Osteoblast (primary cell): Measurements from ENCODE around the gene CCT5. TPM values are rescaled to one million over a fixed set of nuclear protein-coding genes. Genes with fewer than 3 reads are reported as not detected.

ENCODE experiments used
- DNase-seq: peaks from one replicate; pipeline ENCODE4 v3.0.0; 2011; ENCODE audit warnings: low spot score, mixed read lengths; ENCODE audit not compliant: insufficient read length; ENCODE audit errors: missing footprints
- H2AFZ ChIP-seq: 2 replicates; pipeline ENCODE4 v1.6.0; 2011; ENCODE audit warnings: mild to moderate bottlenecking, low read length
- H3K27ac ChIP-seq: 2 replicates; pipeline ENCODE4 v1.5.1; 2011; ENCODE audit warnings: mild to moderate bottlenecking, low read depth, low read length, moderate library complexity
- H3K27me3 ChIP-seq: 2 replicates; pipeline ENCODE4 v1.6.0; 2012; ENCODE audit warnings: mild to moderate bottlenecking, control low read depth, inconsistent platforms, low read length, moderate library complexity; ENCODE audit not compliant: insufficient read depth
- H3K36me3 ChIP-seq: 2 replicates; pipeline ENCODE4 v1.5.1; 2011; ENCODE audit warnings: mild to moderate bottlenecking, low read length, control low read depth, moderate library complexity; ENCODE audit not compliant: insufficient read depth
- H3K4me1 ChIP-seq: 2 replicates; pipeline ENCODE4 v1.5.1; 2011; ENCODE audit warnings: mild to moderate bottlenecking, low read length, control low read depth, moderate library complexity; ENCODE audit not compliant: insufficient read depth
- H3K4me2 ChIP-seq: 2 replicates; pipeline ENCODE4 v1.6.0; 2011; ENCODE audit warnings: mild to moderate bottlenecking, low read length; ENCODE audit not compliant: insufficient read depth
- H3K4me3 ChIP-seq: fragments of 200-600 bp; sonication (generic); 3 replicates; pipeline ENCODE4 v1.5.1; 2012; ENCODE audit warnings: mild to moderate bottlenecking, low read length, inconsistent platforms; ENCODE audit not compliant: insufficient read depth
- H3K79me2 ChIP-seq: 2 replicates; pipeline ENCODE4 v1.6.0; 2012; ENCODE audit warnings: mild to moderate bottlenecking, low read length, control low read depth, inconsistent platforms; ENCODE audit not compliant: insufficient read depth
- H3K9me3 ChIP-seq: 2 replicates; pipeline ENCODE4 v1.5.1; 2011; ENCODE audit warnings: low read depth, low read length, control low read depth
- H4K20me1 ChIP-seq: 2 replicates; pipeline ENCODE4 v1.6.0; 2012; ENCODE audit warnings: mild to moderate bottlenecking, low read length, control low read depth; ENCODE audit not compliant: insufficient read depth
- CTCF ChIP-seq: IDR thresholded peaks from 2 replicates; pipeline ENCODE4 v1.5.1; 2011; ENCODE audit warnings: mild to moderate bottlenecking, low read depth, low read length, moderate library complexity; ENCODE audit errors: extremely low read depth
- total RNA-seq: library from RNA; depleted of rRNA; stranded (reverse); fragments of >200 nt; gene quantifications from 2 replicates; pipeline ENCODE4 v1.2.3, GENCODE V29; 2012

Gene CCT5
- total RNA-seq, 1 donor = 237 TPM

DNA sequence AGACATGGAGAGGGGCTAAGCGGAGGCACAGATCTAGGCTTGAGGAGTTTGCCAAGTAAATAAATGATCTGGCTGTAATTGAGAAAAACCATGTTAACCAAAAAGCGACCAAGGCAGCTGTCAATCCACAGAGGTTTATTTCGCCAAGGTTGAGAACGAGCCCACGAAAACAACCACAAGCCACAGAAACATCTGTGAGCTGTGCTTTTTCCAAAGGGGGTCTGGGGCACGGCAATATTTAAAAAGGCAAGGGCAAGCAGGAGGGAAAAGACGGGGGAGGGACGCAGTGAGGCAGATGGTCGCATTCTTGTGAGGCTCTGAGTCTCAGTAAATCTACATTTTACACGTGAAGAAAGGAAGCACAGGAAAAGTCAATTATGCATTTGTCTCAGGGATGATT lies 25.4 kb downstream of the CCT5 start:
- H3K9me3 ChIP-seq = no peaks in the 10 kb centered on the region
- no peak for DNase-seq
- no peak for TF ChIP-seq CTCF

DNA sequence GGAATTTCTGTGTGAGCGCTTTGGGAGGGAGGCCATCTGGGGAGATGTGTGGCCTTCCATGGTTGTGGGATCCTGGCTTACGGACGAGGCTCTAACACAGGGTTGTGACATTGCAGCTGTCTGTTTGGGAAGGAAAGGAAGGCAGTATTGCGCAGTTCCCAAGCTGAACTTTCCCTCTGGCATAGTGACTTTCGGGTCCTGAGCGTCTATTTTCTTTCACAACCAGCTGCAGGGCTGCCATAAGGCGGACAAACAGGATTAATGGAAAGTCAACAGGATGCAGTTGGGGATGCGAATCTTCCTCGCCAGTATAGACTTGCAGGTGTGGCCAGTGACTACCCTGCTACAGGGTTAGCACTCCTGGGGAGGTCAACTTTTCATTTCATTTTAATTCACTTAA lies 25.9 kb downstream of the CCT5 start:
- no peak overlapping the region for H3K4me2 ChIP-seq
- no peaks in the 10 kb centered on the region for H3K4me1 ChIP-seq
- DNase-seq = no peak

More for the DNA sequence above, 25.4 kb downstream of the CCT5 start:
- H4K20me1 ChIP-seq = no peaks in the 10 kb centered on the region
- H3K4me1 ChIP-seq = no peaks in the 10 kb centered on the region
- no peaks in the 10 kb centered on the region for H3K79me2 ChIP-seq
- no peak overlapping the region for H3K27ac ChIP-seq
- no peak overlapping the region for H3K4me2 ChIP-seq
- H3K27me3 ChIP-seq = no peaks in the 10 kb centered on the region
- H2AFZ ChIP-seq = no peak overlapping the region
- H3K36me3 ChIP-seq = no peaks in the 10 kb centered on the region
- no peak overlapping the region for H3K4me3 ChIP-seq

DNA sequence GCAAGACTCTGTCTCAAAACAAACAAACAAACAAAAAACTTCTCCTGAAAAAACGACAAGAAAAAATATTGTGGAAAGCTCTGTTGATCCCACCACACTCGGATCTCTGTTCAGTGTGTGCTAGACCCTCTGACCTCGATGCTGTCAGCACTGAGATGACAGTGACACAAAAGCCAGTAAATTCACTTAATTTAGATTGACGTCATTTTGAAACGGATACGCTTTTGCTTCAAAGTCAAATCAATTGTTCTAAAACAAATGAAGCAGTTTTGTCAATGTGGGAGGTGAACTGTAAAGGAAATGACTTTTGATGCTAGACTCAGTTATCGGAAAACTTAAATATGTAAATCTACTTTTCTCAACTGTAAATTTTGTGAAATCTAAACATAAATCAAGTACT lies 26.6 kb downstream of the CCT5 start:
- Histone ChIP-seq H3K79me2 (no peaks in the 10 kb centered on the region), H3K4me2 (no peak overlapping the region), H3K27me3 (no peaks in the 10 kb centered on the region), H3K27ac (no peak overlapping the region), H4K20me1 (no peaks in the 10 kb centered on the region), H3K4me3 (no peak overlapping the region), H3K36me3 (no peaks in the 10 kb centered on the region), H2AFZ (no peak overlapping the region), H3K4me1 (no peaks in the 10 kb centered on the region), H3K9me3 (no peaks in the 10 kb centered on the region)
- TF ChIP-seq CTCF = no peak
- no peak for DNase-seq

More for the DNA sequence above, 25.9 kb downstream of the CCT5 start:
- H3K36me3 ChIP-seq = no peaks in the 10 kb centered on the region
- TF ChIP-seq CTCF = no peak
- no peak overlapping the region for H2AFZ ChIP-seq
- H3K27ac ChIP-seq = no peak overlapping the region
- H3K27me3 ChIP-seq = no peaks in the 10 kb centered on the region
- no peaks in the 10 kb centered on the region for H4K20me1 ChIP-seq
- no peaks in the 10 kb centered on the region for H3K79me2 ChIP-seq
- H3K4me3 ChIP-seq = no peak overlapping the region
- no peaks in the 10 kb centered on the region for H3K9me3 ChIP-seq

DNA sequence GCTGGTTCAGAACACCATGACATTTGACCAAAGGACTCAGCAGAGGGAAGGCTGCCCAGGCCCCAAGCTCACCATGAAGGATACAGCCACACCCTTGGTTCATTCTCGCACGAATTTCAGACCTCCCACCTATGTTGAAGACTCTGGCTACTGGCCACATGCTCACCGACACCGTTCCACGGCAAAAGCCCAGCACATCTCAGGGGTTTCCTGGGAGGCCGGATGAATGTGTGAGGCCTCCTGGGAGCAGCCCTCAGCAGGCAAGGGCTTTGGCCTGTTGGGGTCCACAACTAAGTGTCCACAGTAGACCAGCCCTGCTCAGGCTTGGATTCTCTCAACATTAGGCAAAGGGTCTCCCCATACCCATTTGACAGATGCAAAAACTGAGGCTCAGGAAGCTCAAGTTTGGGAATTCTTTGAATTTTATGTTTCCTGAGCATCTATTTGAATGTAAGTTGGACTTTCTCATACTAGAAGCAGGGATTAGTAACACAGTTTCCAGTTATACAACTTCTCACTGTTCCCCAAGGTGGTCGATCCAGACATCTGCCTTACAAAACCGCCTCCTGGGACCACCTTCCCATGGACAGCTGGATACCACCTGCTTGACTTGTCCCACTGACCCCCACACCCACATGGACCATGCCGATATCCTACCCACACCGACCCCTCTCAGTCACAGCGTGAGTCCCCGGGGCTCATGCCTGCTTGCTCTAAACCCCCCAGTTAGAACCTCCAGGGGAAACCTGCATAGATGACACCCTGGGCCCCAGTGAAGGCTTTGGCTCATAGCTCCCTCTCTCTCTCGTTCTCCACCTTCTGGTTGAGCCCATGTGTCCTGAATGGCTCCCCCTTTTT lies 27.9 kb downstream of the CCT5 start:
- Histone ChIP-seq H3K9me3 (no peaks in the 10 kb centered on the region), H3K4me1 (no peaks in the 10 kb centered on the region), H3K79me2 (no peaks in the 10 kb centered on the region), H3K4me3 (no peak overlapping the region), H2AFZ (no peak overlapping the region), H3K27ac (no peak overlapping the region), H3K4me2 (no peak overlapping the region), H4K20me1 (no peaks in the 10 kb centered on the region), H3K36me3 (no peaks in the 10 kb centered on the region), H3K27me3 (no peaks in the 10 kb centered on the region)
- no peak for DNase-seq
- TF ChIP-seq CTCF = no peak
